Upper lobe of right lung (tissue), 1 donor: ENCODE data around the gene RAD51B. TPM values are rescaled to one million over a fixed set of nuclear protein-coding genes. Genes with fewer than 3 reads are reported as not detected.
A peak's percentile ranks its signal among the peaks of the same experiment; 100 is the strongest.
"Not testable (repeated sequence)": the region's sequence is repeated elsewhere in the genome, so short reads cannot be mapped to it uniquely, and the experiment has no call there.

Experiments used
- ATAC-seq: fragments of 200-7000 bp; cut with Tn5 transposase; one replicate; pipeline ENCODE4 v1.9.1; 2020; ENCODE audit warnings: mild to moderate bottlenecking, moderate library complexity
- DNase-seq: peaks from one replicate; pipeline ENCODE4 v3.0.0-alpha.2; 2020
- H3K27ac ChIP-seq: fragments of 200-600 bp; one replicate; pipeline ENCODE4 v1.8.0; 2022
- H3K27me3 ChIP-seq: fragments of 200-600 bp; one replicate; pipeline ENCODE4 v1.8.0; 2022; ENCODE audit warnings: mild to moderate bottlenecking
- H3K36me3 ChIP-seq: fragments of 200-600 bp; one replicate; pipeline ENCODE4 v1.8.0; 2022
- H3K4me1 ChIP-seq: fragments of 200-600 bp; one replicate; pipeline ENCODE4 v1.8.0; 2022
- H3K4me3 ChIP-seq: fragments of 200-600 bp; one replicate; pipeline ENCODE4 v1.8.0; 2022; ENCODE audit warnings: mild to moderate bottlenecking
- H3K9me3 ChIP-seq: fragments of 200-600 bp; one replicate; pipeline ENCODE4 v1.8.0; 2022
- intact Hi-C: fragments of 100-400 bp; cut with DNase I; formaldehyde crosslinking; loops from one replicate; pipeline ENCODE4 v1.11.0; 2022
- total RNA-seq: library from RNA; stranded (reverse); fragmentation: NEBNext Ultra II Directional; extraction: Animal tissue kit (Norgen Biotek cat#: 25700); gene quantifications from one replicate; pipeline ENCODE4 v1.2.1, GENCODE V29; 2021
- TF ChIP-seq, protein P1 (sequence below): fragments of 200-600 bp; IDR thresholded peaks from one replicate; pipeline ENCODE4 v1.8.0; 2022; ENCODE audit warnings: antibody characterized with exemption
- donor health status: DM: no; HTN: yes; CAD: no; lungs with severe emphysema.

Gene RAD51B
- total RNA-seq, 1 donor from 2014 or later = 11.5 TPM

GRCh38 chr14:68295316-68295816, 475.8 kb downstream of the RAD51B start:
- H3K4me3 ChIP-seq = no peak overlapping the region
- TF ChIP-seq, protein P1, sequence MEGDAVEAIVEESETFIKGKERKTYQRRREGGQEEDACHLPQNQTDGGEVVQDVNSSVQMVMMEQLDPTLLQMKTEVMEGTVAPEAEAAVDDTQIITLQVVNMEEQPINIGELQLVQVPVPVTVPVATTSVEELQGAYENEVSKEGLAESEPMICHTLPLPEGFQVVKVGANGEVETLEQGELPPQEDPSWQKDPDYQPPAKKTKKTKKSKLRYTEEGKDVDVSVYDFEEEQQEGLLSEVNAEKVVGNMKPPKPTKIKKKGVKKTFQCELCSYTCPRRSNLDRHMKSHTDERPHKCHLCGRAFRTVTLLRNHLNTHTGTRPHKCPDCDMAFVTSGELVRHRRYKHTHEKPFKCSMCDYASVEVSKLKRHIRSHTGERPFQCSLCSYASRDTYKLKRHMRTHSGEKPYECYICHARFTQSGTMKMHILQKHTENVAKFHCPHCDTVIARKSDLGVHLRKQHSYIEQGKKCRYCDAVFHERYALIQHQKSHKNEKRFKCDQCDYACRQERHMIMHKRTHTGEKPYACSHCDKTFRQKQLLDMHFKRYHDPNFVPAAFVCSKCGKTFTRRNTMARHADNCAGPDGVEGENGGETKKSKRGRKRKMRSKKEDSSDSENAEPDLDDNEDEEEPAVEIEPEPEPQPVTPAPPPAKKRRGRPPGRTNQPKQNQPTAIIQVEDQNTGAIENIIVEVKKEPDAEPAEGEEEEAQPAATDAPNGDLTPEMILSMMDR = no peak
- intact Hi-C loops = no loop called here
- ATAC-seq (no peak), DNase-seq (no peak)
- H3K9me3 ChIP-seq = no peaks in the 10 kb centered on the region
- H3K36me3 ChIP-seq = no peaks in the 10 kb centered on the region
- H3K27ac ChIP-seq = no peak overlapping the region
- H3K27me3 ChIP-seq = no peaks in the 10 kb centered on the region
- peaks cover 8% of the 10 kb centered on the region for H3K4me1 ChIP-seq

GRCh38 chr14:68297039-68297438, 477.5 kb downstream of the RAD51B start:
- H3K27me3 ChIP-seq = no peaks in the 10 kb centered on the region
- ATAC-seq = no peak
- no peak overlapping the region for H3K4me3 ChIP-seq
- DNase-seq = no peak
- H3K4me1 ChIP-seq = peaks cover 8% of the 10 kb centered on the region
- H3K9me3 ChIP-seq = no peaks in the 10 kb centered on the region
- intact Hi-C loops = no loop called here
- H3K36me3 ChIP-seq = no peaks in the 10 kb centered on the region
- H3K27ac ChIP-seq = no peak overlapping the region
- TF ChIP-seq, protein P1 = no peak

GRCh38 chr14:68297876-68298468, 478.4 kb downstream of the RAD51B start:
- Histone ChIP-seq H3K4me3 (no peak overlapping the region), H3K4me1 (peaks cover 8% of the 10 kb centered on the region), H3K9me3 (no peaks in the 10 kb centered on the region), H3K27ac (no peak overlapping the region), H3K27me3 (no peaks in the 10 kb centered on the region), H3K36me3 (no peaks in the 10 kb centered on the region)
- intact Hi-C loops = no loop called here
- TF ChIP-seq, protein P1 = peak; percentile 29
- ATAC-seq (peak; percentile 43), DNase-seq (no peak)

- Histone ChIP-seq H3K9me3 (no peaks in the 10 kb centered on the region), H3K36me3 (no peaks in the 10 kb centered on the region), H3K27me3 (no peaks in the 10 kb centered on the region), H3K27ac (no peak overlapping the region), H3K4me1 (peaks cover 8% of the 10 kb centered on the region), H3K4me3 (no peak overlapping the region)
- DNase-seq (no peak), ATAC-seq (no peak)
- intact Hi-C loops = no loop called here
- TF ChIP-seq, protein P1 = no peak
These were observed 481.0 kb downstream of the RAD51B start for GRCh38 chr14:68300608-68301007.

DNA sequence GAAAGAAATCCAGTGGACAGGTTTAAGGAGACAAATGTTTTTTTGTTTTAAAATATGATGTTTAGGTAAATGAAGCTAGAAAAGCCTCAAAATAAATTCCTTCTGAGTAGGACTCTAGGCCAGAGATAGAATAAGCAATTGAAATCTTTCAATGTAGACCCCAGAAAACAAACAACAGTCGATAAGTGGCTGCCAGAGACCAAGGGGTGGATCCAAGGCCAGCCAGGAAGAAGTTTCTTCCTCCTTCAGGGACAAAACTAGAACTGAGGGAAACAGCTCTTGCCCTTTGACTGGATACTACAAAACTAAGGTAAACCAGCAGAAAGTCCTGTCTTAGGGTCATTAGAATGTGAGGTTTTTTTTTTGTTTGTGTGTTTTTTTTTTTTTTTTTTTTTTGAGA, 481.6 kb downstream of the RAD51B start:
- TF ChIP-seq, protein P1 = no peak
- intact Hi-C loops = no loop called here

GRCh38 chr14:68302938-68303337, 483.4 kb downstream of the RAD51B start:
- intact Hi-C loops, H3K27me3 ChIP-seq, ATAC-seq, H3K9me3 ChIP-seq, H3K36me3 ChIP-seq, DNase-seq, H3K4me3 ChIP-seq, H3K27ac ChIP-seq, H3K4me1 ChIP-seq: not testable (repeated sequence)

More for the DNA sequence above, 481.6 kb downstream of the RAD51B start:
- Histone ChIP-seq H3K27ac (no peak overlapping the region), H3K36me3 (no peaks in the 10 kb centered on the region), H3K4me3 (no peak overlapping the region), H3K9me3 (no peaks in the 10 kb centered on the region), H3K27me3 (no peaks in the 10 kb centered on the region), H3K4me1 (peaks cover 8% of the 10 kb centered on the region)
- no peak for ATAC-seq
- no peak for DNase-seq
